K562 (cell line): ENCODE results near the gene LAPTM5. TPM values are rescaled to one million over a fixed set of nuclear protein-coding genes. Genes with fewer than 3 reads are reported as not detected.
A peak's percentile ranks its signal among the peaks of the same experiment; 100 is the strongest.

Experiments
- DPF2 ChIP-seq: fragments of 450-650 bp; IDR thresholded peaks from 2 replicates; pipeline ENCODE4 v1.6.1; 2016
- NCOA4 ChIP-seq: fragments of 450-650 bp; IDR thresholded peaks from 2 replicates; pipeline ENCODE4 v1.6.1; 2018; ENCODE audit warnings: mild to moderate bottlenecking; ENCODE audit not compliant: partially characterized antibody
- NFE2 ChIP-seq: IDR thresholded peaks from 2 replicates; pipeline ENCODE4 v1.6.1; 2014; ENCODE audit warnings: antibody characterized with exemption, low read depth
- PRMT5 ChIP-seq: sonication (generic); formaldehyde crosslinking; IDR thresholded peaks from 2 replicates; pipeline ENCODE4 v1.5.0; 2020; ENCODE audit warnings: missing genetic modification reagents
- RBM14 ChIP-seq: fragments of 200-400 bp; formaldehyde crosslinking; IDR thresholded peaks from 2 replicates; pipeline ENCODE4 v1.6.1; 2018; ENCODE audit warnings: low read depth, mild to moderate bottlenecking, low read length, moderate library complexity, borderline replicate concordance; ENCODE audit not compliant: insufficient read depth
- SRSF7 ChIP-seq: fragments of 200-400 bp; formaldehyde crosslinking; optimal IDR thresholded peaks from 2 replicates; pipeline ENCODE3; 2017; ENCODE audit warnings: mild to moderate bottlenecking, low read depth, low read length
- ZNF12 ChIP-seq: sonication (generic); formaldehyde crosslinking; IDR thresholded peaks from 2 replicates; pipeline ENCODE4 v1.4.0; 2020; ENCODE audit warnings: mild to moderate bottlenecking, missing genetic modification reagents
- ZNF668 ChIP-seq: fragments of 250-450 bp; sonication (Bioruptor Pico); IDR thresholded peaks from 2 replicates; pipeline ENCODE4 v1.8.0; 2022; ENCODE audit warnings: mild to moderate bottlenecking, inconsistent platforms
- ZNF766 ChIP-seq: fragments of 200-800 bp; sonication (Bioruptor generic); conservative IDR thresholded peaks from 2 replicates; pipeline ENCODE4 v1.6.1; 2016; ENCODE audit warnings: missing genetic modification characterization, missing compliant biosample characterization
- polyA plus RNA-seq, 8 experiments: library from polyadenylated mRNA; depleted of rRNA in 4 of 8; stranded (reverse) in 5 of 8; unstranded in 3 of 8; fragments of >200 nt; fragmentation: Nextera tagmentation in 2 of 8; fragmentation: Illumina TruSeq in 1 of 8; extraction: Ambion mirVana in 2 of 8; extraction: Trizol in 1 of 8; gene quantifications; 2 replicates each; pipeline versions ENCODE4 v1.2.1 to v1.2.3, GENCODE V29; 2011 to 2014; ENCODE audit warnings: inconsistent platforms in 1 of 8, missing spikeins in 1 of 8
- total RNA-seq, 7 experiments: library from RNA; depleted of rRNA in 6 of 7; stranded (reverse); fragments of >200 nt in 6 of 7; fragmentation: Illumina TruSeq in 2 of 7; extraction: Trizol in 2 of 7; gene quantifications; 2 replicates each; pipeline versions ENCODE4 v1.2.1 to v1.2.3, GENCODE V29; 2011 to 2021; ENCODE audit warnings: low replicate concordance in 1 of 7
- TF ChIP-seq, protein P1 (sequence below): sonication (generic); formaldehyde crosslinking; IDR thresholded peaks from 2 replicates; pipeline ENCODE4 v1.8.0; 2022; ENCODE audit warnings: mild to moderate bottlenecking, missing genetic modification reagents
- TF ChIP-seq, protein P2 (sequence below): fragments of 450-650 bp; IDR thresholded peaks from 2 replicates; pipeline ENCODE4 v1.6.1; 2016; ENCODE audit warnings: mild to moderate bottlenecking, moderate library complexity

Gene LAPTM5
- total and polyA plus RNA-seq, 9 of the 15 experiments (the other 6 are each of a cell fraction or from before 2014, with no cell fraction given): 2.4 to 47.3 (median 20.3) TPM

DNA sequence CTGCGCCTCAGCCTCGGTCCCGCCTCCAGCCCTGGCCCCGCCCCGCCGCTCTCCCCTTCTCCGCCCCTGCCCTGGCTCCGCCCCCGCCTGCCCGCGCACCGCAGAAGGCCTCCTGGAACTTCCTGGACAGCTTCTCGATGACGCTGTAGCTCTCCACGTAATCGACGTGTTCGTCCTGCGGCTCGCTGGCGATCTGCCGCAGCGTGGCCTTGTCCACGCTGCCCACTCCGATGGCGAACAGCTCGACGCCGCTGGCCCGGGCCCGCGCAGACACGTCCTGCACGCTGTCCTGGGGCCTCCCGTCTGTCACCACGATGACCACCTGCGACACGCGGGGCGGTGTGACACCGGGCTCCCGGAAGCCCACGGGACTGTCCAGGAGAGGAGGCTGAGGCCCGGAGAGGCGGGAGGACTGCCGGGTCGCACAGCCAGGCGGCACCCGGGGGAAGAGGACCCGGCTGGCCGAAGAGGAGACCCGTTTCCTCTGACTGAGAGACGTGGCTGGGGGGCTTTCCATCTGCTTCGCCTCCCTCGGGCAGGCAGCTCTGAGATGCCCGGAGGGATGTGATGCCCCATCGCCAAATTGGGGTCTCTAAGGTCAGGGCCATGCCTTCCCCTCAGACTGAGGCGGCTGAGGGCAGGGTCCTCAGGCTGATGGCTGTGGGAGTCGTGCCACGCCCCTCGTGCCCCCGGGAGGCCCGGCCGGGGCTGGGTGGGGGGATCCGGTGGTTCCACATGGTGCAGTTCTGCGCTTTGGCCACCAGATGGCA, 38.8 kb downstream of the LAPTM5 start (continued):
- TF ChIP-seq, protein P1, sequence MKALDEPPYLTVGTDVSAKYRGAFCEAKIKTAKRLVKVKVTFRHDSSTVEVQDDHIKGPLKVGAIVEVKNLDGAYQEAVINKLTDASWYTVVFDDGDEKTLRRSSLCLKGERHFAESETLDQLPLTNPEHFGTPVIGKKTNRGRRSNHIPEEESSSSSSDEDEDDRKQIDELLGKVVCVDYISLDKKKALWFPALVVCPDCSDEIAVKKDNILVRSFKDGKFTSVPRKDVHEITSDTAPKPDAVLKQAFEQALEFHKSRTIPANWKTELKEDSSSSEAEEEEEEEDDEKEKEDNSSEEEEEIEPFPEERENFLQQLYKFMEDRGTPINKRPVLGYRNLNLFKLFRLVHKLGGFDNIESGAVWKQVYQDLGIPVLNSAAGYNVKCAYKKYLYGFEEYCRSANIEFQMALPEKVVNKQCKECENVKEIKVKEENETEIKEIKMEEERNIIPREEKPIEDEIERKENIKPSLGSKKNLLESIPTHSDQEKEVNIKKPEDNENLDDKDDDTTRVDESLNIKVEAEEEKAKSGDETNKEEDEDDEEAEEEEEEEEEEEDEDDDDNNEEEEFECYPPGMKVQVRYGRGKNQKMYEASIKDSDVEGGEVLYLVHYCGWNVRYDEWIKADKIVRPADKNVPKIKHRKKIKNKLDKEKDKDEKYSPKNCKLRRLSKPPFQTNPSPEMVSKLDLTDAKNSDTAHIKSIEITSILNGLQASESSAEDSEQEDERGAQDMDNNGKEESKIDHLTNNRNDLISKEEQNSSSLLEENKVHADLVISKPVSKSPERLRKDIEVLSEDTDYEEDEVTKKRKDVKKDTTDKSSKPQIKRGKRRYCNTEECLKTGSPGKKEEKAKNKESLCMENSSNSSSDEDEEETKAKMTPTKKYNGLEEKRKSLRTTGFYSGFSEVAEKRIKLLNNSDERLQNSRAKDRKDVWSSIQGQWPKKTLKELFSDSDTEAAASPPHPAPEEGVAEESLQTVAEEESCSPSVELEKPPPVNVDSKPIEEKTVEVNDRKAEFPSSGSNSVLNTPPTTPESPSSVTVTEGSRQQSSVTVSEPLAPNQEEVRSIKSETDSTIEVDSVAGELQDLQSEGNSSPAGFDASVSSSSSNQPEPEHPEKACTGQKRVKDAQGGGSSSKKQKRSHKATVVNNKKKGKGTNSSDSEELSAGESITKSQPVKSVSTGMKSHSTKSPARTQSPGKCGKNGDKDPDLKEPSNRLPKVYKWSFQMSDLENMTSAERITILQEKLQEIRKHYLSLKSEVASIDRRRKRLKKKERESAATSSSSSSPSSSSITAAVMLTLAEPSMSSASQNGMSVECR: peak; percentile 92
- TF ChIP-seq NCOA4 (no peak), DPF2 (peak; percentile 53; the same call in 1 of the 2 replicates), SRSF7 (no peak), PRMT5 (CRISPR knock-in tag) (peak; percentile 56; the same call in 1 of the 2 replicates), ZNF12 (CRISPR knock-in tag) (0 out of 2 replicates have a peak, but pooled peaks have one; percentile 18), RBM14 (0 out of 2 replicates have a peak, but pooled peaks have one; percentile 85), NFE2 (peak; percentile 2; the same call in 1 of the 2 replicates), ZNF766 (CRISPR knock-in tag) (peak; percentile 69), ZNF668 (CRISPR knock-in tag) (0 out of 2 replicates have a peak, but pooled peaks have one; percentile 62)
- TF ChIP-seq, protein P2, sequence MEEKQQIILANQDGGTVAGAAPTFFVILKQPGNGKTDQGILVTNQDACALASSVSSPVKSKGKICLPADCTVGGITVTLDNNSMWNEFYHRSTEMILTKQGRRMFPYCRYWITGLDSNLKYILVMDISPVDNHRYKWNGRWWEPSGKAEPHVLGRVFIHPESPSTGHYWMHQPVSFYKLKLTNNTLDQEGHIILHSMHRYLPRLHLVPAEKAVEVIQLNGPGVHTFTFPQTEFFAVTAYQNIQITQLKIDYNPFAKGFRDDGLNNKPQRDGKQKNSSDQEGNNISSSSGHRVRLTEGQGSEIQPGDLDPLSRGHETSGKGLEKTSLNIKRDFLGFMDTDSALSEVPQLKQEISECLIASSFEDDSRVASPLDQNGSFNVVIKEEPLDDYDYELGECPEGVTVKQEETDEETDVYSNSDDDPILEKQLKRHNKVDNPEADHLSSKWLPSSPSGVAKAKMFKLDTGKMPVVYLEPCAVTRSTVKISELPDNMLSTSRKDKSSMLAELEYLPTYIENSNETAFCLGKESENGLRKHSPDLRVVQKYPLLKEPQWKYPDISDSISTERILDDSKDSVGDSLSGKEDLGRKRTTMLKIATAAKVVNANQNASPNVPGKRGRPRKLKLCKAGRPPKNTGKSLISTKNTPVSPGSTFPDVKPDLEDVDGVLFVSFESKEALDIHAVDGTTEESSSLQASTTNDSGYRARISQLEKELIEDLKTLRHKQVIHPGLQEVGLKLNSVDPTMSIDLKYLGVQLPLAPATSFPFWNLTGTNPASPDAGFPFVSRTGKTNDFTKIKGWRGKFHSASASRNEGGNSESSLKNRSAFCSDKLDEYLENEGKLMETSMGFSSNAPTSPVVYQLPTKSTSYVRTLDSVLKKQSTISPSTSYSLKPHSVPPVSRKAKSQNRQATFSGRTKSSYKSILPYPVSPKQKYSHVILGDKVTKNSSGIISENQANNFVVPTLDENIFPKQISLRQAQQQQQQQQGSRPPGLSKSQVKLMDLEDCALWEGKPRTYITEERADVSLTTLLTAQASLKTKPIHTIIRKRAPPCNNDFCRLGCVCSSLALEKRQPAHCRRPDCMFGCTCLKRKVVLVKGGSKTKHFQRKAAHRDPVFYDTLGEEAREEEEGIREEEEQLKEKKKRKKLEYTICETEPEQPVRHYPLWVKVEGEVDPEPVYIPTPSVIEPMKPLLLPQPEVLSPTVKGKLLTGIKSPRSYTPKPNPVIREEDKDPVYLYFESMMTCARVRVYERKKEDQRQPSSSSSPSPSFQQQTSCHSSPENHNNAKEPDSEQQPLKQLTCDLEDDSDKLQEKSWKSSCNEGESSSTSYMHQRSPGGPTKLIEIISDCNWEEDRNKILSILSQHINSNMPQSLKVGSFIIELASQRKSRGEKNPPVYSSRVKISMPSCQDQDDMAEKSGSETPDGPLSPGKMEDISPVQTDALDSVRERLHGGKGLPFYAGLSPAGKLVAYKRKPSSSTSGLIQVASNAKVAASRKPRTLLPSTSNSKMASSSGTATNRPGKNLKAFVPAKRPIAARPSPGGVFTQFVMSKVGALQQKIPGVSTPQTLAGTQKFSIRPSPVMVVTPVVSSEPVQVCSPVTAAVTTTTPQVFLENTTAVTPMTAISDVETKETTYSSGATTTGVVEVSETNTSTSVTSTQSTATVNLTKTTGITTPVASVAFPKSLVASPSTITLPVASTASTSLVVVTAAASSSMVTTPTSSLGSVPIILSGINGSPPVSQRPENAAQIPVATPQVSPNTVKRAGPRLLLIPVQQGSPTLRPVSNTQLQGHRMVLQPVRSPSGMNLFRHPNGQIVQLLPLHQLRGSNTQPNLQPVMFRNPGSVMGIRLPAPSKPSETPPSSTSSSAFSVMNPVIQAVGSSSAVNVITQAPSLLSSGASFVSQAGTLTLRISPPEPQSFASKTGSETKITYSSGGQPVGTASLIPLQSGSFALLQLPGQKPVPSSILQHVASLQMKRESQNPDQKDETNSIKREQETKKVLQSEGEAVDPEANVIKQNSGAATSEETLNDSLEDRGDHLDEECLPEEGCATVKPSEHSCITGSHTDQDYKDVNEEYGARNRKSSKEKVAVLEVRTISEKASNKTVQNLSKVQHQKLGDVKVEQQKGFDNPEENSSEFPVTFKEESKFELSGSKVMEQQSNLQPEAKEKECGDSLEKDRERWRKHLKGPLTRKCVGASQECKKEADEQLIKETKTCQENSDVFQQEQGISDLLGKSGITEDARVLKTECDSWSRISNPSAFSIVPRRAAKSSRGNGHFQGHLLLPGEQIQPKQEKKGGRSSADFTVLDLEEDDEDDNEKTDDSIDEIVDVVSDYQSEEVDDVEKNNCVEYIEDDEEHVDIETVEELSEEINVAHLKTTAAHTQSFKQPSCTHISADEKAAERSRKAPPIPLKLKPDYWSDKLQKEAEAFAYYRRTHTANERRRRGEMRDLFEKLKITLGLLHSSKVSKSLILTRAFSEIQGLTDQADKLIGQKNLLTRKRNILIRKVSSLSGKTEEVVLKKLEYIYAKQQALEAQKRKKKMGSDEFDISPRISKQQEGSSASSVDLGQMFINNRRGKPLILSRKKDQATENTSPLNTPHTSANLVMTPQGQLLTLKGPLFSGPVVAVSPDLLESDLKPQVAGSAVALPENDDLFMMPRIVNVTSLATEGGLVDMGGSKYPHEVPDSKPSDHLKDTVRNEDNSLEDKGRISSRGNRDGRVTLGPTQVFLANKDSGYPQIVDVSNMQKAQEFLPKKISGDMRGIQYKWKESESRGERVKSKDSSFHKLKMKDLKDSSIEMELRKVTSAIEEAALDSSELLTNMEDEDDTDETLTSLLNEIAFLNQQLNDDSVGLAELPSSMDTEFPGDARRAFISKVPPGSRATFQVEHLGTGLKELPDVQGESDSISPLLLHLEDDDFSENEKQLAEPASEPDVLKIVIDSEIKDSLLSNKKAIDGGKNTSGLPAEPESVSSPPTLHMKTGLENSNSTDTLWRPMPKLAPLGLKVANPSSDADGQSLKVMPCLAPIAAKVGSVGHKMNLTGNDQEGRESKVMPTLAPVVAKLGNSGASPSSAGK: peak; percentile 100
